Measurements from ENCODE around the gene TMEM266. TPM values are rescaled to one million over a fixed set of nuclear protein-coding genes. Genes with fewer than 3 reads are reported as not detected.

The TMEM266 gene
- total RNA-seq, 1 donor from 2014 or later = not detected

GRCh38 chr15:76235186-76235826, 175.5 kb downstream of the TMEM266 start:
- DNase-seq (ENCODE audit: low read depth in 2 of 2) = peak; percentile 45 to 59

DNA sequence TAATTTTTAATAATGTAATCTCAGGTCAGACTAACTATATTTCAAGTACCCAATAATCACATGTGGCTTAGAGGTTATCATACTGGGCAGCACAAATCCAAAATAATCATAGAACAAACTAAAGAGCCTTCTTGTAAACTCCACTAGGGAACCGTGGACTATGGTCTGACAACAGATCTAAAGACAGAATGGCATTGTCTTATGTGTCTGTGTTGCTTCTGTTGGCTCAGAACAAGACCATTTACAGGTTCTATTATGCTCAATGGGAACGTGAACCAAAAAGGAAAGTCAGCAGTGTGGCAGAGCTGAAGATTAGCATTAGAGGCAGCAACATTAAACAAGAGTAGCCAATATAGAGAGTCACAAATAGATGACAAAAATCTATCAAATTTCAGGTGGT, 176.6 kb downstream of the TMEM266 start:
- no peak for DNase-seq (ENCODE audit: low read depth in 2 of 2)

DNA sequence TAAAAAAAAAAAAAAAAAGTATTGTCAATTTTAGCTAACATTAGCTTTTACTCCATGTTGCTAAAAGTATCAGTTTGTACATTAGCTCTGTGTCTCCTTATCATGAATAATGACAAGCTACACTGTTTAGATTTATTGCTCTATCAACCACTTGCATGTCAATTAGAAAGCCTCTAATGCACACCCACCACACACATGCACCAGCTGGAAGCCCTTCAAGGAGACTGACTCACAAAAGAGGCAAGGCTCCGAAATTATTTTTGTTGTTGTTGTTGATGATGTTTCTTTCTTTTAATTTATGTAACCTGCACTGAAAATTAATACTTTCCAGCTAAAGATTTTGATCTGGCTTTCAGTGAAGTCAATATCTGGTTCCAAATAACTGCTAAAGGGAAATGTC, 180.0 kb downstream of the TMEM266 start:
- DNase-seq (ENCODE audit: low read depth in 2 of 2) = no peak

GRCh38 chr15:76245072-76245610, 185.4 kb downstream of the TMEM266 start:
- no peak for DNase-seq (ENCODE audit: low read depth in 2 of 2)

GRCh38 chr15:76251717-76252116, 191.9 kb downstream of the TMEM266 start:
- DNase-seq (ENCODE audit: low read depth in 2 of 2) = no peak

DNA sequence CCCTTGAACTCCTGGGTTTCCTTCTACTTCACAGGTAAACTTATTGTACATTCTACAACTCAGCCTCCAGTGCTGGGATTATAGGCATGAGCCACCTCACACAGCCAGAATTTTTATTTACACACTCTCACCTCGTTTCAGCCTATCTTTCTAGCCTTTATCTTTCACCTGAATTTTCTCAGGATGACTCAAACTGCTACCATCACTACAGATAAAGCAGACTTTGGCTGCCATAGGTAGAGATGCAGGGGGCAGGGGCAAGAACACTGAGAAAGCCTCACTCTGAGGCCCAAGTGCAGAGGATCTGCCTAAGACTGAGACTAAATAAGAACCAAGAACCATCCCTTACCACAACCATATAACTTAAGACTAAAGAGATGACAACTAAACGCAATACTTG, 192.5 kb downstream of the TMEM266 start:
- DNase-seq (ENCODE audit: low read depth in 2 of 2) = no peak

GRCh38 chr15:76253691-76254473, 194.1 kb downstream of the TMEM266 start:
- no peak for DNase-seq (ENCODE audit: low read depth in 2 of 2)

Other genes starting within 250 kb of the TMEM266 start
- gene UBE2Q2, start 216.5 kb upstream of the TMEM266 start, total RNA-seq = 44.2 and 51.3 TPM in 2 replicates
- 45.4 and 61.1 TPM in 2 replicates for gene FBXO22, start 156.1 kb upstream of the TMEM266 start, total RNA-seq
- gene NRG4, start 47.6 kb upstream of the TMEM266 start, total RNA-seq = not detected in 2 replicates

Data from dermis microvascular lymphatic vessel endothelial cell (primary cell).